H1 (cell line): ENCODE results near the gene AGRP. TPM values are rescaled to one million over a fixed set of nuclear protein-coding genes. Genes with fewer than 3 reads are reported as not detected.

Experiments used
- CTCF ChIA-PET: fragments of 300-600 bp; sonication (Branson Sonifier 250); formaldehyde crosslinking; loops from one replicate; lab custom pipeline; 2021; ENCODE audit not compliant: partially characterized antibody; lab: Charles Lee
- POLR2A ChIA-PET: fragments of 300-600 bp; sonication (Branson Sonifier 250); formaldehyde crosslinking; loops from one replicate; lab custom pipeline; 2021; ENCODE audit warnings: inconsistent platforms; ENCODE audit not compliant: partially characterized antibody; lab: Charles Lee
- DNase-seq, 2 experiments: peaks; one replicate each; pipeline versions ENCODE4 v3.0.0 to v3.0.0-alpha.2; 2010 to 2022; ENCODE audit warnings: low spot score in 2 of 2, low read depth in 1 of 2, mixed read lengths in 1 of 2
- FAIRE-seq: peaks from 2 replicates; lab custom pipeline; 2011; peaks lifted over from hg19 to GRCh38; lab: Jason Lieb, UNC
- H2AFZ ChIP-seq: 2 replicates; pipeline ENCODE4 v1.8.1; 2012; ENCODE audit warnings: low read length, inconsistent platforms
- H2AK5ac ChIP-seq: 2 replicates; pipeline ENCODE4 v1.6.1; 2013; ENCODE audit warnings: low read depth, low read length
- H2BK120ac ChIP-seq: replicated peaks from 2 replicates; pipeline ENCODE3; 2013; ENCODE audit warnings: low read depth, low read length, inconsistent platforms
- H2BK12ac ChIP-seq: 2 replicates; pipeline ENCODE4 v1.6.1; 2013; ENCODE audit warnings: low read depth, low read length
- H2BK15ac ChIP-seq: 2 replicates; pipeline ENCODE4 v1.6.1; 2013; ENCODE audit warnings: low read length
- H2BK20ac ChIP-seq: 2 replicates; pipeline ENCODE4 v1.6.1; 2013; ENCODE audit warnings: low read length
- H2BK5ac ChIP-seq: 2 replicates; pipeline ENCODE4 v1.6.1; 2013; ENCODE audit warnings: low read depth, low read length
- H3K14ac ChIP-seq: 2 replicates; pipeline ENCODE4 v1.6.1; 2013; ENCODE audit warnings: inconsistent platforms; ENCODE audit not compliant: insufficient read length
- H3K18ac ChIP-seq: 2 replicates; pipeline ENCODE4 v1.6.1; 2013; ENCODE audit warnings: low read length; ENCODE audit errors: extremely low read depth
- H3K23ac ChIP-seq: 2 replicates; pipeline ENCODE4 v1.6.1; 2013; ENCODE audit warnings: inconsistent platforms; ENCODE audit not compliant: insufficient read length
- H3K23me2 ChIP-seq: 2 replicates; pipeline ENCODE4 v1.6.1; 2013; ENCODE audit warnings: low read depth, low read length
- H3K27ac ChIP-seq: 2 replicates; pipeline ENCODE4 v1.6.1; 2011; ENCODE audit warnings: low read depth, low read length, inconsistent platforms
- H3K27me3 ChIP-seq, 4 experiments: replicated peaks in 1 of 4; 1 replicate in 1 of 4; 2 replicates in 3 of 4; pipeline versions ENCODE4 v1.6.1 to v1.8.1; 2011 to 2013; ENCODE audit warnings: low read length in 3 of 4, mild to moderate bottlenecking in 3 of 4, inconsistent platforms in 2 of 4, mixed read lengths in 2 of 4, moderate library complexity in 1 of 4; ENCODE audit not compliant: control insufficient read depth in 3 of 4, insufficient read depth in 3 of 4; ENCODE audit errors: extremely low read depth in 1 of 4
- H3K36me3 ChIP-seq, 4 experiments: 2 replicates each; pipeline versions ENCODE4 v1.6.1 to v1.8.1; 2011 to 2013; ENCODE audit warnings: mild to moderate bottlenecking in 4 of 4, low read length in 3 of 4, moderate library complexity in 2 of 4, control low read depth in 1 of 4, inconsistent platforms in 1 of 4; ENCODE audit not compliant: insufficient read depth in 4 of 4, control insufficient read depth in 2 of 4
- H3K4ac ChIP-seq: replicated peaks from 2 replicates; pipeline ENCODE3; 2013; ENCODE audit warnings: low read length, low read depth, mixed read lengths, inconsistent platforms; ENCODE audit not compliant: insufficient read length
- H3K4me1 ChIP-seq, 4 experiments: replicated peaks in 1 of 4; 1 replicate in 1 of 4; 2 replicates in 3 of 4; pipeline versions ENCODE4 v1.6.1 to v1.8.1; 2011 to 2013; ENCODE audit warnings: low read length in 3 of 4, inconsistent platforms in 2 of 4, mixed read lengths in 1 of 4; ENCODE audit not compliant: insufficient read depth in 4 of 4, control insufficient read depth in 3 of 4
- H3K4me2 ChIP-seq, 2 experiments: 2 replicates each; pipeline versions ENCODE4 v1.6.1 to v1.8.1; 2011 to 2013; ENCODE audit warnings: low read depth in 2 of 2, low read length in 2 of 2, control low read depth in 1 of 2, inconsistent platforms in 1 of 2, mild to moderate bottlenecking in 1 of 2; ENCODE audit not compliant: insufficient read depth in 1 of 2
- H3K4me3 ChIP-seq, 4 experiments: fragments of 200-600, 300-600 bp in 1 of 4; sonication (generic), shearing (Covaris generic), sonication (Bioruptor Twin) in 1 of 4; 2 replicates each; pipeline versions ENCODE4 v1.5.1 to v1.8.1; 2011 to 2016; ENCODE audit warnings: low read length in 4 of 4, low read depth in 3 of 4, control low read depth in 2 of 4, inconsistent platforms in 2 of 4, mild to moderate bottlenecking in 2 of 4, mixed read lengths in 1 of 4, moderate library complexity in 1 of 4; ENCODE audit not compliant: insufficient read depth in 2 of 4; ENCODE audit errors: extremely low read depth in 1 of 4
- H3K56ac ChIP-seq: replicated peaks from 2 replicates; pipeline ENCODE3; 2013; ENCODE audit warnings: low read depth, mild to moderate bottlenecking, mixed read lengths, low read length, inconsistent platforms; ENCODE audit not compliant: insufficient read length
- H3K79me1 ChIP-seq: 2 replicates; pipeline ENCODE4 v1.6.1; 2013; ENCODE audit warnings: low read depth, low read length, control low read depth
- H3K79me2 ChIP-seq, 2 experiments: 2 replicates each; pipeline versions ENCODE4 v1.6.1 to v1.8.1; 2012 to 2013; ENCODE audit warnings: low read length in 2 of 2, mild to moderate bottlenecking in 2 of 2, inconsistent platforms in 1 of 2; ENCODE audit not compliant: insufficient read depth in 2 of 2, control insufficient read depth in 1 of 2
- H3K9ac ChIP-seq, 4 experiments: replicated peaks in 1 of 4; 1 replicate in 1 of 4; 2 replicates in 3 of 4; pipeline versions ENCODE4 v1.6.1 to v1.8.1; 2011 to 2013; ENCODE audit warnings: low read depth in 3 of 4, low read length in 3 of 4, control low read depth in 2 of 4, mild to moderate bottlenecking in 2 of 4, moderate library complexity in 2 of 4, inconsistent platforms in 1 of 4; ENCODE audit errors: extremely low read depth in 1 of 4
- H3K9me3 ChIP-seq, 2 experiments: 2 replicates each; pipeline versions ENCODE4 v1.6.1 to v1.8.1; 2012 to 2013; ENCODE audit warnings: mild to moderate bottlenecking in 2 of 2, moderate library complexity in 2 of 2, control low read depth in 1 of 2, inconsistent platforms in 1 of 2, low read depth in 1 of 2, low read length in 1 of 2, mixed read lengths in 1 of 2; ENCODE audit not compliant: insufficient read depth in 2 of 2
- H4K20me1 ChIP-seq, 2 experiments: replicated peaks in 1 of 2; 2 replicates each; pipeline versions ENCODE3 to v1.8.1; 2011 to 2013; ENCODE audit warnings: inconsistent platforms in 2 of 2, low read length in 2 of 2, mild to moderate bottlenecking in 1 of 2; ENCODE audit not compliant: insufficient read depth in 2 of 2, control insufficient read depth in 1 of 2
- H4K5ac ChIP-seq: 2 replicates; pipeline ENCODE4 v1.6.1; 2013; ENCODE audit warnings: low read length, low read depth, mixed read lengths, inconsistent platforms; ENCODE audit not compliant: insufficient read length
- H4K8ac ChIP-seq: 2 replicates; pipeline ENCODE4 v1.8.0; 2013; ENCODE audit warnings: mild to moderate bottlenecking, moderate library complexity, low read length, inconsistent platforms; ENCODE audit not compliant: insufficient read depth; ENCODE audit errors: extremely low read depth
- H4K91ac ChIP-seq: replicated peaks from 2 replicates; pipeline ENCODE3; 2013; ENCODE audit warnings: low read length, mixed read lengths, inconsistent platforms; ENCODE audit not compliant: insufficient read length
- POLR2AphosphoS5 ChIP-seq: IDR thresholded peaks from 2 replicates; pipeline ENCODE4 v1.6.1; 2011; ENCODE audit warnings: low read depth, low read length
- ZNF274 ChIP-seq: IDR thresholded peaks from 2 replicates; pipeline ENCODE4 v1.7.0; 2012; ENCODE audit warnings: low read length, borderline replicate concordance; ENCODE audit errors: extremely low read depth
- WGBS, 2 experiments: shearing (Covaris generic) in 1 of 2; methylation state at CpG; one replicate each; pipeline versions ENCODE4 v1.1.6 to v1.1.7; 2013 to 2015; ENCODE audit warnings: low lambda C conversion rate in 2 of 2, mixed read lengths in 2 of 2, inconsistent platforms in 1 of 2, low coverage in 1 of 2, missing lambda C conversion rate in 1 of 2; ENCODE audit not compliant: insufficient replicate concordance in 2 of 2, insufficient coverage in 1 of 2, insufficient read length in 1 of 2; ENCODE audit errors: extremely low coverage in 1 of 2, missing lambda C conversion rate in 1 of 2; 5-methylcytosine and 5-hydroxymethylcytosine counted together
- polyA plus RNA-seq, 7 experiments: library from polyadenylated mRNA; depleted of rRNA in 3 of 7; stranded (reverse) in 5 of 7; unstranded in 2 of 7; fragments of >200 nt in 5 of 7; fragments of 200-250 nt in 2 of 7; gene quantifications; 1 replicate in 5 of 7; 2 replicates in 1 of 7; 4 replicates in 1 of 7; pipeline versions ENCODE4 v1.2.1 to v1.2.3, GENCODE V29; 2011 to 2013; ENCODE audit warnings: missing spikeins in 2 of 7, mixed read lengths in 2 of 7
- total RNA-seq: library from RNA; stranded (reverse); fragmentation: NEBNext Ultra II Directional; extraction: Animal tissue kit (Norgen Biotek cat#: 25700); gene quantifications from 2 replicates; pipeline ENCODE4 v1.2.1, GENCODE V29; 2021
- TF ChIP-seq, protein P1 (sequence below), 3 experiments: IDR thresholded peaks; 1 replicate in 2 of 3; 2 replicates in 1 of 3; pipeline versions ENCODE4 v1.5.1 to v1.6.1; 2011; ENCODE audit warnings: low read length in 3 of 3, mild to moderate bottlenecking in 3 of 3, inconsistent platforms in 2 of 3, low read depth in 1 of 3, moderate library complexity in 1 of 3; ENCODE audit not compliant: insufficient read depth in 1 of 3; ENCODE audit errors: control extremely low read depth in 1 of 3

The AGRP gene
- total and polyA plus RNA-seq, 2 of the 8 experiments (the other 6 are each of a cell fraction or from before 2014, with no cell fraction given), result not detected

DNA sequence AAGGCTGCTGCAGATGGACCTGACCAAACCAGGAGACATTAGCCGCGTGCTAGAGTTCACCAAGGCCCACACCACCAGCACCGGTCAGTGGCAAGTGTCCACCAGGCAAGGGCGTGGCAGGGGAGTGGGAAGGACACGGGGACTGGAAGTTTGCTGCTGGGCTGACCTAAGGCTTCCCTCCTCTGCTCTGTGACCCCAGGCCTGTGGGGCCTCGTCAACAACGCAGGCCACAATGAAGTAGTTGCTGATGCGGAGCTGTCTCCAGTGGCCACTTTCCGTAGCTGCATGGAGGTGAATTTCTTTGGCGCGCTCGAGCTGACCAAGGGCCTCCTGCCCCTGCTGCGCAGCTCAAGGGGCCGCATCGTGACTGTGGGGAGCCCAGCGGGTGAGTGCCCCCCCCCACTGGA lies 47.6 kb downstream of the AGRP start:
- Histone ChIP-seq H3K4ac (no peak overlapping the region), H2BK5ac (no peak overlapping the region; the same call in 1 of the 2 replicates), H2AFZ (no peak overlapping the region), H3K14ac (no peak overlapping the region), H3K4me1 (peaks cover 0 to 17% (median 14%) of the 10 kb centered on the region in 4 experiments; a peak in 6 of 7 replicates), H3K23me2 (peaks cover 8% of the 10 kb centered on the region; the same call in 1 of the 2 replicates), H4K8ac (no peak overlapping the region), H3K56ac (no peak overlapping the region), H2AK5ac (no peak overlapping the region), H3K9me3 (no peaks in the 10 kb centered on the region), H3K4me2 (no peak overlapping the region), H3K18ac (no peak overlapping the region), H4K20me1 (peaks cover 0 to 8% of the 10 kb centered on the region in 2 experiments), H2BK12ac (no peak overlapping the region), H3K27ac (no peak overlapping the region), H3K23ac (no peak overlapping the region), H2BK15ac (peak overlapping the region; percentile 90; the same call in 1 of the 2 replicates), H3K9ac (0 out of 7 replicates have a peak overlapping the region, but pooled peaks of 1 of the 4 experiments have one; percentile 1), H2BK120ac (no peak overlapping the region), H2BK20ac (no peak overlapping the region), H4K91ac (no peak overlapping the region), H3K36me3 (peaks cover 7 to 18% (median 9%) of the 10 kb centered on the region in 4 experiments; a peak in 7 of 8 replicates), H3K79me2 (no peaks in the 10 kb centered on the region; a peak in 1 of 4 replicates), H3K4me3 (no peak overlapping the region), H4K5ac (no peak overlapping the region), H3K27me3 (no peaks in the 10 kb centered on the region; a peak in 1 of 7 replicates), H3K79me1 (peaks cover 4% of the 10 kb centered on the region; the same call in 1 of the 2 replicates)
- POLR2A ChIA-PET, result interaction anchor here (1.0 to 7.3 kb wide), 4 partner anchors 8 to 126 kb away, joined by 3 to 67 read pairs (median 4); no protein-coding TSS in a partner anchor
- FAIRE-seq (no peak), DNase-seq (no peak)
- 92% methylated on average over 13 of the region's 16 CpGs; no CpG with 5 or more reads in 1 of the 2 experiments for WGBS, 2 experiments
- CTCF ChIA-PET, result interaction anchor here (0.9 to 28.4 kb wide), 5 partner anchors 9 to 109 kb away, joined by 3 to 683 read pairs (median 3); partner anchors contain the start of genes KCTD19 and LRRC36
- TF ChIP-seq, protein P1, sequence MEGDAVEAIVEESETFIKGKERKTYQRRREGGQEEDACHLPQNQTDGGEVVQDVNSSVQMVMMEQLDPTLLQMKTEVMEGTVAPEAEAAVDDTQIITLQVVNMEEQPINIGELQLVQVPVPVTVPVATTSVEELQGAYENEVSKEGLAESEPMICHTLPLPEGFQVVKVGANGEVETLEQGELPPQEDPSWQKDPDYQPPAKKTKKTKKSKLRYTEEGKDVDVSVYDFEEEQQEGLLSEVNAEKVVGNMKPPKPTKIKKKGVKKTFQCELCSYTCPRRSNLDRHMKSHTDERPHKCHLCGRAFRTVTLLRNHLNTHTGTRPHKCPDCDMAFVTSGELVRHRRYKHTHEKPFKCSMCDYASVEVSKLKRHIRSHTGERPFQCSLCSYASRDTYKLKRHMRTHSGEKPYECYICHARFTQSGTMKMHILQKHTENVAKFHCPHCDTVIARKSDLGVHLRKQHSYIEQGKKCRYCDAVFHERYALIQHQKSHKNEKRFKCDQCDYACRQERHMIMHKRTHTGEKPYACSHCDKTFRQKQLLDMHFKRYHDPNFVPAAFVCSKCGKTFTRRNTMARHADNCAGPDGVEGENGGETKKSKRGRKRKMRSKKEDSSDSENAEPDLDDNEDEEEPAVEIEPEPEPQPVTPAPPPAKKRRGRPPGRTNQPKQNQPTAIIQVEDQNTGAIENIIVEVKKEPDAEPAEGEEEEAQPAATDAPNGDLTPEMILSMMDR (IDR thresholded peaks at IDR 0.05; ENCODE audit: control extremely low read depth in 1 of 3, insufficient read depth in 1 of 3, low read depth in 1 of 3, low read length in 3 of 3), result peak in 2 of 3 experiments; percentile 26 to 34; a peak in 3 of 4 replicates
- 0 out of 2 replicates have a peak, but pooled peaks have one; percentile 18 for TF ChIP-seq POLR2AphosphoS5
- TF ChIP-seq ZNF274, result no peak
